OCI-LY1 (cell line): ENCODE results near the gene STMP1.

Experiments used
- H2AFZ ChIP-seq: fragments of 200-600 bp; sonication (generic), shearing (Covaris generic); 2 replicates; pipeline ENCODE4 v1.6.0; 2014; ENCODE audit warnings: antibody characterized with exemption, mild to moderate bottlenecking, low read length
- H3F3A ChIP-seq: fragments of 200-600 bp; sonication (generic), shearing (Covaris generic); 2 replicates; pipeline ENCODE4 v1.6.0; 2014; ENCODE audit warnings: mild to moderate bottlenecking, antibody characterized with exemption, low read length, moderate library complexity; ENCODE audit not compliant: insufficient read depth
- H3K27ac ChIP-seq: fragments of 200-600 bp; sonication (generic); 2 replicates; pipeline ENCODE4 v1.5.1; 2014; ENCODE audit warnings: low read length, mixed run types, mild to moderate bottlenecking, low read depth; ENCODE audit not compliant: poor library complexity, severe bottlenecking
- H3K27me3 ChIP-seq: fragments of 200-600 bp; sonication (generic); 2 replicates; pipeline ENCODE4 v1.6.0; 2014; ENCODE audit warnings: antibody characterized with exemption, mild to moderate bottlenecking, low read length, moderate library complexity; ENCODE audit not compliant: insufficient read depth
- H3K36me3 ChIP-seq: fragments of 200-600 bp; sonication (generic); 2 replicates; pipeline ENCODE4 v1.6.1; 2014; ENCODE audit warnings: mild to moderate bottlenecking, antibody characterized with exemption, low read length, moderate library complexity, mixed read lengths; ENCODE audit not compliant: insufficient read depth
- H3K4me1 ChIP-seq: fragments of 200-600 bp; sonication (generic); 2 replicates; pipeline ENCODE4 v1.5.1; 2014; ENCODE audit warnings: mild to moderate bottlenecking, low read length, moderate library complexity; ENCODE audit not compliant: insufficient read depth, severe bottlenecking
- H3K4me2 ChIP-seq: fragments of 200-600 bp; sonication (generic), shearing (Covaris generic); 2 replicates; pipeline ENCODE4 v1.6.1; 2014; ENCODE audit warnings: low read length
- H3K4me3 ChIP-seq: fragments of 200-600 bp; sonication (generic); 2 replicates; pipeline ENCODE4 v1.5.1; 2014; ENCODE audit warnings: low read length, low read depth, mild to moderate bottlenecking, mixed read lengths; ENCODE audit not compliant: poor library complexity, severe bottlenecking
- H3K79me2 ChIP-seq: fragments of 200-600 bp; shearing (Covaris generic); 2 replicates; pipeline ENCODE4 v1.6.1; 2016; ENCODE audit warnings: mixed run types, low read length, mixed read lengths; ENCODE audit not compliant: insufficient read depth
- H3K9ac ChIP-seq: fragments of 200-600 bp; sonication (generic), shearing (Covaris generic); 2 replicates; pipeline ENCODE4 v1.6.1; 2014; ENCODE audit warnings: mild to moderate bottlenecking, low read length, mixed read lengths
- H3K9me2 ChIP-seq: fragments of 200-600 bp; sonication (generic), shearing (Covaris generic); 2 replicates; pipeline ENCODE4 v1.6.1; 2014; ENCODE audit warnings: low read depth, mild to moderate bottlenecking, low read length, mixed read lengths
- H3K9me3 ChIP-seq: fragments of 200-600 bp; shearing (Covaris generic); 2 replicates; pipeline ENCODE4 v1.6.1; 2014; ENCODE audit warnings: low read length, mixed read lengths
- H4K20me1 ChIP-seq: fragments of 200-600 bp; sonication (generic), shearing (Covaris generic); 2 replicates; pipeline ENCODE4 v1.6.0; 2016; ENCODE audit warnings: mild to moderate bottlenecking, low read length; ENCODE audit not compliant: insufficient read depth
- EZH2 ChIP-seq: fragments of 200-600 bp; sonication (generic), shearing (Covaris generic); IDR thresholded peaks from 2 replicates; pipeline ENCODE4 v1.8.0; 2017; ENCODE audit warnings: borderline replicate concordance, mixed run types, mild to moderate bottlenecking, antibody characterized with exemption, low read length, moderate library complexity, mixed read lengths
- TF ChIP-seq, protein P1 (sequence below): fragments of 200-600 bp; sonication (generic), shearing (Covaris generic); IDR thresholded peaks from 2 replicates; pipeline ENCODE4 v1.5.1; 2017; ENCODE audit warnings: mild to moderate bottlenecking, antibody characterized with exemption, low read length, moderate library complexity, mixed read lengths

Gene STMP1

DNA sequence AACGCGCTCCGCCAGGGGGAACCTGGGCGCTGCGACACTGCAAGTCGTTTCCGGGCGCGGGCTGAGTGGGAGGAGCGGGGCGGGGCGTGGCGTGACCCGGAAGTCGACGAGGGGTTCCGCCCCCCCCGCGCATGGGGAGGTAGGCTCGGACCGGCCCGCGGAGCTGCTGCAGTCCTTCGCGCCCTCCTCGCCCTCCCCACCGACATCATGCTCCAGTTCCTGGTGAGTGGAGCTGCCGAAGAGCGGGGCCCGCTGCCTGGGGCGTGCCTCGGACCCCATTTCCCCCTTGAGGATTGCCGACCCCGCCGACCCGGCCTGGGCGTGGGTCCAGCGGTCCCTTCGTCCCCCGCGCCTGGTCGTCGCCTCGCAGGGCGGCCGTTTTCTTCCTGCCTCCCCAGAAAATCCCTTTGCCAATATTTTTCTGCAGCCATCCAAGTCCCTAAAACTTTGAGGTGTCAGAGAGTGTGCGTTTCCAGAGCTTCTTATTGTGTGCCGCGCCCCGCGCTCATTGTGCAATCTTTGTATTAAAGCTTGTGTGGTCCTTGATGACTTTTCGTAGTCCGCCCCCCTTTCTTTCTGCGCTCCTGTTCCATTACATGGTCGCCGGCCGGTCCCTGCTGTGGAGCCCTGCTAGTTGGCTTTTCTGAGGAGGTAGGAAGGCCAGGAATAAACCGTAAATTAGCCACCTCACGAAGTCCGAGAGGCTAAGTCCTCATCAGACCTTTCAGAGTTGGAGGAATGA, at the start of gene STMP1:
STMP1 (plus strand) TSS at position 142 of the 742 bp plus-strand sequence.
- H3K79me2 ChIP-seq, result peaks cover 32% of the 10 kb centered on the region
- H3K9me2 ChIP-seq, result no peaks in the 10 kb centered on the region
- 0 out of 2 replicates have a peak, but pooled peaks cover 7% of the 10 kb centered on the region for H3F3A ChIP-seq
- no peaks in the 10 kb centered on the region for H3K27me3 ChIP-seq
- no peaks in the 10 kb centered on the region for H4K20me1 ChIP-seq
- peak within 1 kb of the TSS; percentile 68 for H3K27ac ChIP-seq
- peak within 1 kb of the TSS; percentile 34; the same call in 1 of the 2 replicates for H2AFZ ChIP-seq
- 0 out of 2 replicates have a peak, but pooled peaks cover 6% of the 10 kb centered on the region for H3K36me3 ChIP-seq
- TF ChIP-seq EZH2, result no peak
- TF ChIP-seq, protein P1, sequence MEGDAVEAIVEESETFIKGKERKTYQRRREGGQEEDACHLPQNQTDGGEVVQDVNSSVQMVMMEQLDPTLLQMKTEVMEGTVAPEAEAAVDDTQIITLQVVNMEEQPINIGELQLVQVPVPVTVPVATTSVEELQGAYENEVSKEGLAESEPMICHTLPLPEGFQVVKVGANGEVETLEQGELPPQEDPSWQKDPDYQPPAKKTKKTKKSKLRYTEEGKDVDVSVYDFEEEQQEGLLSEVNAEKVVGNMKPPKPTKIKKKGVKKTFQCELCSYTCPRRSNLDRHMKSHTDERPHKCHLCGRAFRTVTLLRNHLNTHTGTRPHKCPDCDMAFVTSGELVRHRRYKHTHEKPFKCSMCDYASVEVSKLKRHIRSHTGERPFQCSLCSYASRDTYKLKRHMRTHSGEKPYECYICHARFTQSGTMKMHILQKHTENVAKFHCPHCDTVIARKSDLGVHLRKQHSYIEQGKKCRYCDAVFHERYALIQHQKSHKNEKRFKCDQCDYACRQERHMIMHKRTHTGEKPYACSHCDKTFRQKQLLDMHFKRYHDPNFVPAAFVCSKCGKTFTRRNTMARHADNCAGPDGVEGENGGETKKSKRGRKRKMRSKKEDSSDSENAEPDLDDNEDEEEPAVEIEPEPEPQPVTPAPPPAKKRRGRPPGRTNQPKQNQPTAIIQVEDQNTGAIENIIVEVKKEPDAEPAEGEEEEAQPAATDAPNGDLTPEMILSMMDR, result no peak
- H3K9me3 ChIP-seq, result no peaks in the 10 kb centered on the region
- peak within 1 kb of the TSS; percentile 89 for H3K9ac ChIP-seq
- H3K4me3 ChIP-seq, result peak within 1 kb of the TSS; percentile 83
- peaks cover 32% of the 10 kb centered on the region for H3K4me1 ChIP-seq
- H3K4me2 ChIP-seq, result peak within 1 kb of the TSS; percentile 91

GRCh38 chr7:135616136-135616535, 46.2 kb upstream of the STMP1 start:
- peaks cover 87% of the 10 kb centered on the region for H3K36me3 ChIP-seq
- no peaks in the 10 kb centered on the region for H3K4me1 ChIP-seq
- no peak overlapping the region for H2AFZ ChIP-seq
- H3F3A ChIP-seq, result no peaks in the 10 kb centered on the region; the same call in 1 of the 2 replicates
- no peaks in the 10 kb centered on the region for H4K20me1 ChIP-seq
- no peaks in the 10 kb centered on the region for H3K27me3 ChIP-seq
- peaks cover 3% of the 10 kb centered on the region; the same call in 1 of the 2 replicates for H3K79me2 ChIP-seq
- H3K4me3 ChIP-seq, result no peak overlapping the region
- no peaks in the 10 kb centered on the region for H3K9me3 ChIP-seq
- TF ChIP-seq, protein P1, result peak; percentile 5; the same call in 1 of the 2 replicates
- TF ChIP-seq EZH2, result no peak
- no peak overlapping the region for H3K9ac ChIP-seq
- H3K9me2 ChIP-seq, result no peaks in the 10 kb centered on the region
- no peak overlapping the region for H3K4me2 ChIP-seq
- no peak overlapping the region for H3K27ac ChIP-seq

DNA sequence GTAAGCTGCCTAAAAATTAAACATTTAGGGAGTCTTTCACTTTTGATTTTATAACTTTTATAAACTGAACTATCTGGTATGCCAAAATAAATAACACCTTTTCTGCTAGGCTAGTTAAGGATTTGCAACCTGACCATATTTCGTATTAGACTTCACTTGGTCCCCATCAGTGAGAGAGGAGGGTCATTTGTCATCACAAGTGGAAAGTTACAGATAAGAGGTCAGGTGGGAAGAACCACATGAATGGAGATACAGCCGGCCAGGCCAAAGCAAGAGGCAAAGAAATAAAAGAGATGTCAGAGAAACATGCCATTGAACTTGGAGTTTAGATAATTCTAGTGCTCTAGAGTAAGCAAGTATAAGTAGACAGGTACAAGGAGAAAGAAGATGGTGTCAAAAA, 44.5 kb upstream of the STMP1 start:
- Histone ChIP-seq H2AFZ (no peak overlapping the region), H3K27ac (no peak overlapping the region), H4K20me1 (no peaks in the 10 kb centered on the region), H3K4me3 (no peak overlapping the region), H3K36me3 (peaks cover 86% of the 10 kb centered on the region), H3K9ac (no peak overlapping the region), H3F3A (no peaks in the 10 kb centered on the region; the same call in 1 of the 2 replicates), H3K4me2 (no peak overlapping the region), H3K79me2 (peaks cover 3% of the 10 kb centered on the region; the same call in 1 of the 2 replicates), H3K27me3 (no peaks in the 10 kb centered on the region), H3K9me3 (no peaks in the 10 kb centered on the region), H3K4me1 (no peaks in the 10 kb centered on the region), H3K9me2 (no peaks in the 10 kb centered on the region)
- TF ChIP-seq, protein P1, result no peak
- no peak for TF ChIP-seq EZH2
